ENCODE data around the gene ALK. TPM values are rescaled to one million over a fixed set of nuclear protein-coding genes. Genes with fewer than 3 reads are reported as not detected.
A peak's percentile ranks its signal among the peaks of the same experiment; 100 is the strongest.

ALK gene
- total RNA-seq, 1 donor from 2014 or later, result 0.41 TPM

GRCh38 chr2:29606104-29607037, 315.0 kb downstream of the ALK start:
- DNase-seq, result no peak

GRCh38 chr2:29603341-29603740, 318.0 kb downstream of the ALK start:
- DNase-seq, result no peak

- no peak for DNase-seq
Measured at GRCh38 chr2:29601872-29602271, 319.5 kb downstream of the ALK start.

GRCh38 chr2:29601321-29601720, 320.1 kb downstream of the ALK start:
- DNase-seq, result peak; percentile 19

GRCh38 chr2:29599946-29600345, 321.4 kb downstream of the ALK start:
- no peak for DNase-seq

GRCh38 chr2:29598978-29599377, 322.4 kb downstream of the ALK start:
- no peak for DNase-seq

GRCh38 chr2:29597035-29597434, 324.4 kb downstream of the ALK start:
- no peak for DNase-seq

GRCh38 chr2:29596584-29596983, 324.8 kb downstream of the ALK start:
- DNase-seq, result no peak

- DNase-seq, result no peak
Measured at GRCh38 chr2:29591600-29591999, 329.8 kb downstream of the ALK start.

GRCh38 chr2:29590211-29590610, 331.2 kb downstream of the ALK start:
- DNase-seq, result no peak

GRCh38 chr2:29589440-29590103, 331.8 kb downstream of the ALK start:
- DNase-seq, result no peak

- DNase-seq, result no peak
Measured at GRCh38 chr2:29587402-29588190, 333.8 kb downstream of the ALK start.

GRCh38 chr2:29586919-29587318, 334.5 kb downstream of the ALK start:
- DNase-seq, result no peak

- no peak for DNase-seq
Measured at GRCh38 chr2:29583548-29584156, 337.7 kb downstream of the ALK start.

GRCh38 chr2:29583104-29583503, 338.3 kb downstream of the ALK start:
- no peak for DNase-seq

GRCh38 chr2:29582062-29582461, 339.3 kb downstream of the ALK start:
- DNase-seq, result no peak

- DNase-seq, result no peak
Measured at GRCh38 chr2:29580223-29580622, 341.2 kb downstream of the ALK start.

GRCh38 chr2:29579495-29580169, 341.8 kb downstream of the ALK start:
- DNase-seq, result no peak

- no peak for DNase-seq
Measured at GRCh38 chr2:29578084-29578598, 343.2 kb downstream of the ALK start.

GRCh38 chr2:29576231-29576630, 345.2 kb downstream of the ALK start:
- no peak for DNase-seq

- DNase-seq, result no peak
Measured at GRCh38 chr2:29575370-29575890, 346.0 kb downstream of the ALK start.

Data from tongue (tissue), 2 donors.